SK-N-SH (cell line): Measurements from ENCODE around the gene ZNF607. TPM values are rescaled to one million over a fixed set of nuclear protein-coding genes. Genes with fewer than 3 reads are reported as not detected.

ENCODE experiments used
- CTCF ChIA-PET: fragments of 300-600, 350-600 bp; formaldehyde crosslinking; extraction: SDS; loops from one replicate; lab custom pipeline; 2021; lab: Yijun Ruan, JAX
- POLR2A ChIA-PET: fragments of 350-600 bp; sonication (Branson Sonifier 250); formaldehyde crosslinking; extraction: SDS; loops from one replicate; lab custom pipeline; 2020; ENCODE audit warnings: antibody characterized with exemption, inconsistent platforms; lab: Yijun Ruan, JAX
- DNase-seq: peaks from one replicate; pipeline ENCODE4 v3.0.0; 2012
- H2AFZ ChIP-seq: fragments of 200-600 bp; sonication (generic); 2 replicates; pipeline ENCODE4 v1.8.1; 2016; ENCODE audit warnings: antibody characterized with exemption, mild to moderate bottlenecking, low read depth
- H3F3A ChIP-seq: fragments of 200-600 bp; sonication (generic); replicated peaks from 2 replicates; pipeline ENCODE3; 2016; ENCODE audit warnings: antibody characterized with exemption, mild to moderate bottlenecking; ENCODE audit not compliant: insufficient read depth
- H3K27ac ChIP-seq, 2 experiments: fragments of 200-500 bp in 1 of 2; fragments of 200-600 bp in 1 of 2; sonication (Bioruptor generic) in 1 of 2; sonication (generic), shearing (Covaris generic) in 1 of 2; 2 replicates each; pipeline versions ENCODE4 v1.5.1 to v1.6.1; 2014 to 2016; ENCODE audit warnings: low read depth in 2 of 2, inconsistent platforms in 1 of 2, low read length in 1 of 2, mild to moderate bottlenecking in 1 of 2, mixed read lengths in 1 of 2
- H3K27me3 ChIP-seq: fragments of 200-600 bp; sonication (generic), shearing (Covaris generic); 2 replicates; pipeline ENCODE4 v1.6.1; 2016; ENCODE audit warnings: mixed run types; ENCODE audit not compliant: insufficient read depth
- H3K36me3 ChIP-seq, 2 experiments: fragments of 200-500 bp in 1 of 2; fragments of 200-600 bp in 1 of 2; sonication (Bioruptor generic) in 1 of 2; sonication (generic) in 1 of 2; replicated peaks in 1 of 2; 2 replicates each; pipeline versions ENCODE3 to v1.5.1; 2014 to 2016; ENCODE audit warnings: low read length in 1 of 2, mild to moderate bottlenecking in 1 of 2; ENCODE audit not compliant: insufficient read depth in 2 of 2, control insufficient read depth in 1 of 2
- H3K4me1 ChIP-seq, 2 experiments: fragments of 200-500 bp in 1 of 2; fragments of 200-600 bp in 1 of 2; sonication (Bioruptor generic) in 1 of 2; sonication (generic), shearing (Covaris generic) in 1 of 2; 2 replicates each; pipeline versions ENCODE4 v1.5.1 to v1.6.1; 2014 to 2016; ENCODE audit warnings: low read depth in 1 of 2, low read length in 1 of 2, mixed run types in 1 of 2; ENCODE audit not compliant: insufficient read depth in 2 of 2, control insufficient read depth in 1 of 2
- H3K4me2 ChIP-seq: fragments of 200-600 bp; sonication (generic), shearing (Covaris generic); 2 replicates; pipeline ENCODE4 v1.6.1; 2017; ENCODE audit warnings: mixed run types
- H3K4me3 ChIP-seq, 2 experiments: fragments of 200-500 bp in 1 of 2; fragments of 200-600 bp in 1 of 2; sonication (Bioruptor generic) in 1 of 2; sonication (generic), shearing (Covaris generic) in 1 of 2; 2 replicates each; pipeline versions ENCODE4 v1.5.1 to v1.8.1; 2014 to 2016; ENCODE audit warnings: low read depth in 2 of 2, inconsistent platforms in 1 of 2, low read length in 1 of 2, mild to moderate bottlenecking in 1 of 2, mixed read lengths in 1 of 2, moderate library complexity in 1 of 2
- H3K79me2 ChIP-seq: fragments of 200-600 bp; sonication (generic); 2 replicates; pipeline ENCODE4 v1.8.1; 2017; ENCODE audit warnings: mild to moderate bottlenecking; ENCODE audit not compliant: insufficient read depth
- H3K9ac ChIP-seq: fragments of 200-600 bp; sonication (generic); 2 replicates; pipeline ENCODE4 v1.6.1; 2017; ENCODE audit warnings: mixed run types
- H3K9me2 ChIP-seq: fragments of 200-600 bp; sonication (generic); 2 replicates; pipeline ENCODE4 v1.6.1; 2017; ENCODE audit warnings: mixed run types
- H3K9me3 ChIP-seq: fragments of 200-600 bp; sonication (generic); 2 replicates; pipeline ENCODE4 v1.6.1; 2017; ENCODE audit warnings: mixed run types, mild to moderate bottlenecking, moderate library complexity
- H4K20me1 ChIP-seq: fragments of 200-600 bp; sonication (generic); 2 replicates; pipeline ENCODE4 v1.6.1; 2017; ENCODE audit warnings: mild to moderate bottlenecking, mixed run types; ENCODE audit not compliant: insufficient read depth
- EP300 ChIP-seq, 2 experiments: IDR thresholded peaks; 2 replicates each; pipeline versions ENCODE4 v1.4.0 to v1.6.1; 2012; ENCODE audit warnings: borderline replicate concordance in 1 of 2, low read depth in 1 of 2, low read length in 1 of 2
- FOSL2 ChIP-seq: IDR thresholded peaks from 2 replicates; pipeline ENCODE4 v1.4.0; 2012; ENCODE audit warnings: low read depth, mild to moderate bottlenecking, moderate library complexity, borderline replicate concordance
- GATA2 ChIP-seq: sonication (generic); formaldehyde crosslinking; IDR thresholded peaks from 2 replicates; pipeline ENCODE4 v1.5.0; 2020; ENCODE audit warnings: mild to moderate bottlenecking, missing genetic modification reagents
- JUND ChIP-seq: IDR thresholded peaks from 2 replicates; pipeline ENCODE4 v1.4.0; 2012
- NFIC ChIP-seq: IDR thresholded peaks from 2 replicates; pipeline ENCODE4 v1.4.0; 2012; ENCODE audit warnings: borderline replicate concordance
- NRF1 ChIP-seq: IDR thresholded peaks from 2 replicates; pipeline ENCODE4 v1.6.1; 2012; ENCODE audit warnings: low read depth, mild to moderate bottlenecking, low read length
- POLR2AphosphoS5 ChIP-seq: IDR thresholded peaks from 2 replicates; pipeline ENCODE4 v1.6.1; 2012; ENCODE audit warnings: low read depth, low read length
- RXRA ChIP-seq: IDR thresholded peaks from 2 replicates; pipeline ENCODE4 v1.4.0; 2012; ENCODE audit warnings: low read depth, mild to moderate bottlenecking, borderline replicate concordance
- SIN3A ChIP-seq: IDR thresholded peaks from 2 replicates; pipeline ENCODE4 v1.6.1; 2012; ENCODE audit warnings: low read depth, mild to moderate bottlenecking, low read length, moderate library complexity, borderline replicate concordance
- SMC3 ChIP-seq: IDR thresholded peaks from 2 replicates; pipeline ENCODE4 v1.6.1; 2012; ENCODE audit warnings: low read depth, low read length, improper control_type of control experiment
- TAF1 ChIP-seq: IDR thresholded peaks from 2 replicates; pipeline ENCODE4 v1.6.1; 2012; ENCODE audit warnings: low read depth, mild to moderate bottlenecking, low read length, moderate library complexity, borderline replicate concordance
- TEAD4 ChIP-seq: IDR thresholded peaks from 2 replicates; pipeline ENCODE4 v1.4.0; 2012; ENCODE audit warnings: mild to moderate bottlenecking, borderline replicate concordance; ENCODE audit not compliant: insufficient read depth
- WGBS: methylation state at CpG from one replicate; pipeline ENCODE4 v1.1.6; 2017; ENCODE audit warnings: low lambda C conversion rate; 5-methylcytosine and 5-hydroxymethylcytosine counted together
- polyA plus RNA-seq, 3 experiments: library from polyadenylated mRNA; depleted of rRNA; stranded (reverse); fragments of >200 nt; gene quantifications; 2 replicates each; pipeline ENCODE4 v1.2.3, GENCODE V29; 2012
- TF ChIP-seq, protein P1 (sequence below): IDR thresholded peaks from 2 replicates; pipeline ENCODE4 v1.4.0; 2012; ENCODE audit warnings: low read depth, borderline replicate concordance
- TF ChIP-seq, protein P2 (sequence below): IDR thresholded peaks from 2 replicates; pipeline ENCODE4; 2012
- TF ChIP-seq, protein P3 (sequence below): fragments of 200-600 bp; sonication (generic); IDR thresholded peaks from 2 replicates; pipeline ENCODE4 v1.6.1; 2017; ENCODE audit warnings: antibody characterized with exemption, mild to moderate bottlenecking, moderate library complexity
- TF ChIP-seq, protein P4 (sequence below): IDR thresholded peaks from 2 replicates; pipeline ENCODE4 v1.4.0; 2012; ENCODE audit warnings: low read depth
- TF ChIP-seq, protein P5 (sequence below): fragments of 150-350 bp; IDR thresholded peaks from 2 replicates; pipeline ENCODE4 v1.6.1; 2017; ENCODE audit warnings: antibody characterized with exemption, low read length, low read depth, borderline replicate concordance

Gene ZNF607
- polyA plus RNA-seq, 1 of the 3 experiments (the other 2 are of a cell fraction): 2.0 TPM

DNA sequence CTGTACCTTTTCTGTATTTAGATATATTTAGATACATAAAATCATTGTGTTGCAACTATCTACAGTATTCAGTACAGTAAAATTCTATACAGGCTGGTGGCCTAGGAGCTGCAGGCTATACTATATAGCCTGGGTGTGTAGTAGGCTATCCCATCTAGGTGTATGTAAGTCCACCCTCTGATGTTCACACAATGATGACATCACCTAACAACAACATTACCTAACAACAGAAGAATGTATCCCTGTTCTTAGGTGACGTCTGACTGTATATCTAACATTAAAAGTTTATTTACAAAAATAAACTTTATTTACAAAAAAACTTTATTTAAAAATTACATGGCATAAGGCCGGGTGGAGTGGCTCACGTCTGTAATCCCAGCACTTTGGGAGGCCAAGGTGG lies 36.0 kb downstream of the ZNF607 start:
- Histone ChIP-seq H3K4me3 (no peak overlapping the region), H3K79me2 (no peaks in the 10 kb centered on the region), H3K4me2 (no peak overlapping the region), H3K9me2 (no peaks in the 10 kb centered on the region), H2AFZ (no peak overlapping the region), H4K20me1 (no peaks in the 10 kb centered on the region), H3F3A (no peaks in the 10 kb centered on the region), H3K27ac (no peak overlapping the region), H3K9ac (no peak overlapping the region), H3K27me3 (no peaks in the 10 kb centered on the region), H3K36me3 (no peaks in the 10 kb centered on the region), H3K4me1 (no peaks in the 10 kb centered on the region), H3K9me3 (no peaks in the 10 kb centered on the region)
- 45% methylated on average over 3 of the region's 3 CpGs for WGBS
- no peak for DNase-seq
- ChIA-PET POLR2A (no interaction called here), CTCF (no interaction called here)
- TF ChIP-seq NRF1: no peak
- no peak for TF ChIP-seq TEAD4
- TF ChIP-seq RXRA: no peak
- no peak for TF ChIP-seq POLR2AphosphoS5
- TF ChIP-seq, protein P1, sequence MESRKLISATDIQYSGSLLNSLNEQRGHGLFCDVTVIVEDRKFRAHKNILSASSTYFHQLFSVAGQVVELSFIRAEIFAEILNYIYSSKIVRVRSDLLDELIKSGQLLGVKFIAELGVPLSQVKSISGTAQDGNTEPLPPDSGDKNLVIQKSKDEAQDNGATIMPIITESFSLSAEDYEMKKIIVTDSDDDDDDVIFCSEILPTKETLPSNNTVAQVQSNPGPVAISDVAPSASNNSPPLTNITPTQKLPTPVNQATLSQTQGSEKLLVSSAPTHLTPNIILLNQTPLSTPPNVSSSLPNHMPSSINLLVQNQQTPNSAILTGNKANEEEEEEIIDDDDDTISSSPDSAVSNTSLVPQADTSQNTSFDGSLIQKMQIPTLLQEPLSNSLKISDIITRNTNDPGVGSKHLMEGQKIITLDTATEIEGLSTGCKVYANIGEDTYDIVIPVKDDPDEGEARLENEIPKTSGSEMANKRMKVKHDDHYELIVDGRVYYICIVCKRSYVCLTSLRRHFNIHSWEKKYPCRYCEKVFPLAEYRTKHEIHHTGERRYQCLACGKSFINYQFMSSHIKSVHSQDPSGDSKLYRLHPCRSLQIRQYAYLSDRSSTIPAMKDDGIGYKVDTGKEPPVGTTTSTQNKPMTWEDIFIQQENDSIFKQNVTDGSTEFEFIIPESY: no peak
- TF ChIP-seq SMC3: no peak
- no peak for TF ChIP-seq SIN3A
- TF ChIP-seq, protein P2, sequence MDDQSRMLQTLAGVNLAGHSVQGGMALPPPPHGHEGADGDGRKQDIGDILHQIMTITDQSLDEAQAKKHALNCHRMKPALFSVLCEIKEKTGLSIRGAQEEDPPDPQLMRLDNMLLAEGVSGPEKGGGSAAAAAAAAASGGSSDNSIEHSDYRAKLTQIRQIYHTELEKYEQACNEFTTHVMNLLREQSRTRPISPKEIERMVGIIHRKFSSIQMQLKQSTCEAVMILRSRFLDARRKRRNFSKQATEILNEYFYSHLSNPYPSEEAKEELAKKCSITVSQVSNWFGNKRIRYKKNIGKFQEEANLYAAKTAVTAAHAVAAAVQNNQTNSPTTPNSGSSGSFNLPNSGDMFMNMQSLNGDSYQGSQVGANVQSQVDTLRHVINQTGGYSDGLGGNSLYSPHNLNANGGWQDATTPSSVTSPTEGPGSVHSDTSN: no peak
- no peak for TF ChIP-seq JUND
- TF ChIP-seq, protein P3, sequence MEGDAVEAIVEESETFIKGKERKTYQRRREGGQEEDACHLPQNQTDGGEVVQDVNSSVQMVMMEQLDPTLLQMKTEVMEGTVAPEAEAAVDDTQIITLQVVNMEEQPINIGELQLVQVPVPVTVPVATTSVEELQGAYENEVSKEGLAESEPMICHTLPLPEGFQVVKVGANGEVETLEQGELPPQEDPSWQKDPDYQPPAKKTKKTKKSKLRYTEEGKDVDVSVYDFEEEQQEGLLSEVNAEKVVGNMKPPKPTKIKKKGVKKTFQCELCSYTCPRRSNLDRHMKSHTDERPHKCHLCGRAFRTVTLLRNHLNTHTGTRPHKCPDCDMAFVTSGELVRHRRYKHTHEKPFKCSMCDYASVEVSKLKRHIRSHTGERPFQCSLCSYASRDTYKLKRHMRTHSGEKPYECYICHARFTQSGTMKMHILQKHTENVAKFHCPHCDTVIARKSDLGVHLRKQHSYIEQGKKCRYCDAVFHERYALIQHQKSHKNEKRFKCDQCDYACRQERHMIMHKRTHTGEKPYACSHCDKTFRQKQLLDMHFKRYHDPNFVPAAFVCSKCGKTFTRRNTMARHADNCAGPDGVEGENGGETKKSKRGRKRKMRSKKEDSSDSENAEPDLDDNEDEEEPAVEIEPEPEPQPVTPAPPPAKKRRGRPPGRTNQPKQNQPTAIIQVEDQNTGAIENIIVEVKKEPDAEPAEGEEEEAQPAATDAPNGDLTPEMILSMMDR: no peak
- no peak for TF ChIP-seq FOSL2
- no peak for TF ChIP-seq GATA2 (CRISPR knock-in tag)
- no peak for TF ChIP-seq TAF1
- TF ChIP-seq EP300 (IDR thresholded peaks at IDR 0.05; ENCODE audit: borderline replicate concordance in 1 of 2, low read depth in 1 of 2, low read length in 1 of 2): no peak
- TF ChIP-seq, protein P4, sequence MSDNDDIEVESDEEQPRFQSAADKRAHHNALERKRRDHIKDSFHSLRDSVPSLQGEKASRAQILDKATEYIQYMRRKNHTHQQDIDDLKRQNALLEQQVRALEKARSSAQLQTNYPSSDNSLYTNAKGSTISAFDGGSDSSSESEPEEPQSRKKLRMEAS: no peak
- TF ChIP-seq NFIC: no peak
- TF ChIP-seq, protein P5, sequence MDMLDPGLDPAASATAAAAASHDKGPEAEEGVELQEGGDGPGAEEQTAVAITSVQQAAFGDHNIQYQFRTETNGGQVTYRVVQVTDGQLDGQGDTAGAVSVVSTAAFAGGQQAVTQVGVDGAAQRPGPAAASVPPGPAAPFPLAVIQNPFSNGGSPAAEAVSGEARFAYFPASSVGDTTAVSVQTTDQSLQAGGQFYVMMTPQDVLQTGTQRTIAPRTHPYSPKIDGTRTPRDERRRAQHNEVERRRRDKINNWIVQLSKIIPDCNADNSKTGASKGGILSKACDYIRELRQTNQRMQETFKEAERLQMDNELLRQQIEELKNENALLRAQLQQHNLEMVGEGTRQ: no peak
